GM18508 (cell line): ENCODE results near the gene LARP4B.
"Not testable (repeated sequence)": the region's sequence is repeated elsewhere in the genome, so short reads cannot be mapped to it uniquely, and the experiment has no call there.

Source experiments
- ATAC-seq: cut with Tn5 transposase; IDR thresholded peaks from one replicate; pipeline ENCODE4 v1.9.1; 2021; ENCODE audit warnings: moderate number of reproducible peaks; ENCODE audit not compliant: insufficient read depth, unreplicated experiment

Gene LARP4B

GRCh38 chr10:777913-778479, 153.5 kb downstream of the LARP4B start:
- no peak for ATAC-seq

GRCh38 chr10:776772-777171, 154.7 kb downstream of the LARP4B start:
- ATAC-seq = no peak

- no peak for ATAC-seq
Measured at GRCh38 chr10:775245-776075, 156.0 kb downstream of the LARP4B start.

GRCh38 chr10:774661-775244, 156.8 kb downstream of the LARP4B start:
- ATAC-seq = no peak

GRCh38 chr10:774223-774622, 157.3 kb downstream of the LARP4B start:
- no peak for ATAC-seq

GRCh38 chr10:773562-774161, 157.8 kb downstream of the LARP4B start:
- ATAC-seq = no peak

GRCh38 chr10:772227-772637, 159.3 kb downstream of the LARP4B start:
- ATAC-seq = no peak

- no peak for ATAC-seq
Measured at GRCh38 chr10:771647-772046, 159.9 kb downstream of the LARP4B start.

- ATAC-seq = no peak
Measured at GRCh38 chr10:770975-771374, 160.5 kb downstream of the LARP4B start.

- not testable (repeated sequence) for ATAC-seq
Measured at GRCh38 chr10:770048-770712, 161.3 kb downstream of the LARP4B start.

GRCh38 chr10:767794-768193, 163.7 kb downstream of the LARP4B start:
- no peak for ATAC-seq

- ATAC-seq = no peak
Measured at GRCh38 chr10:767211-767610, 164.3 kb downstream of the LARP4B start.

- ATAC-seq = no peak
Measured at GRCh38 chr10:761376-761775, 170.1 kb downstream of the LARP4B start.

- no peak for ATAC-seq
Measured at GRCh38 chr10:760622-761021, 170.9 kb downstream of the LARP4B start.

- ATAC-seq = no peak
Measured at GRCh38 chr10:759898-760477, 171.5 kb downstream of the LARP4B start.
